Peyer's patch (tissue), 4 donors: ENCODE data around the gene ASXL3. TPM values are rescaled to one million over a fixed set of nuclear protein-coding genes. Genes with fewer than 3 reads are reported as not detected.

Experiments used
- DNase-seq, 3 donors: peaks; one replicate each; pipeline ENCODE4 v3.0.0-alpha.2; 2017 to 2019
- H3K27ac ChIP-seq, 4 donors: fragments of 200-600 bp; sonication (generic); one replicate each; pipeline ENCODE4 v1.5.1; 2016 to 2019
- H3K27me3 ChIP-seq, 2 donors: fragments of 200-600 bp; sonication (generic); one replicate each; pipeline ENCODE4 v1.5.1; 2019
- H3K36me3 ChIP-seq, 3 donors: fragments of 200-600 bp; sonication (generic); one replicate each; pipeline ENCODE4 v1.5.1; 2016 to 2019
- H3K4me1 ChIP-seq, 4 donors: fragments of 200-600 bp; sonication (generic); one replicate each; pipeline ENCODE4 v1.5.1; 2016 to 2019
- H3K4me3 ChIP-seq, 4 donors: fragments of 200-600 bp; sonication (generic); 1 replicate in 3 of 4; 2 replicates in 1 of 4; pipeline ENCODE4 v1.5.1; 2016 to 2019; ENCODE audit warnings: mild to moderate bottlenecking in 1 of 4
- H3K9me3 ChIP-seq, 4 donors: fragments of 200-600 bp; sonication (generic); one replicate each; pipeline ENCODE4 v1.5.1; 2016 to 2019; ENCODE audit warnings: mild to moderate bottlenecking in 1 of 4
- CTCF ChIP-seq, 6 experiments: fragments of 450-650 bp in 4 of 6; fragments of 200-600 bp in 2 of 6; sonication (generic) in 1 of 6; IDR thresholded peaks; one replicate each; pipeline ENCODE4 v1.5.1; 2017 to 2019; ENCODE audit warnings: antibody characterized with exemption in 6 of 6, mild to moderate bottlenecking in 3 of 6, moderate library complexity in 1 of 6
- POLR2A ChIP-seq, 2 donors: fragments of 450-650 bp; IDR thresholded peaks; one replicate each; pipeline ENCODE4 v1.5.1; 2017; ENCODE audit warnings: antibody characterized with exemption in 2 of 2, mild to moderate bottlenecking in 2 of 2, moderate library complexity in 2 of 2
- total RNA-seq, 4 donors: library from RNA; depleted of rRNA; stranded (reverse); fragments of >200 nt; gene quantifications; one replicate each; pipeline ENCODE4 v1.1.0, GENCODE V29; 2016

Gene ASXL3
- total RNA-seq, 4 donors from 2014 or later: 1.5 to 10.9 (median 3.7) TPM

- H3K27ac ChIP-seq: no peak overlapping the region
- no peaks in the 10 kb centered on the region for H3K9me3 ChIP-seq
- no peak overlapping the region for H3K4me3 ChIP-seq
- H3K4me1 ChIP-seq: no peaks in the 10 kb centered on the region
- DNase-seq: no peak
- H3K36me3 ChIP-seq: no peaks in the 10 kb centered on the region
- TF ChIP-seq CTCF (IDR thresholded peaks at IDR 0.05) (no peak), POLR2A (IDR thresholded peaks at IDR 0.05) (no peak)
- no peaks in the 10 kb centered on the region for H3K27me3 ChIP-seq
These were observed 33.6 kb downstream of the ASXL3 start for GRCh38 chr18:33611525-33612135.

GRCh38 chr18:33612632-33613031 lies 34.6 kb downstream of the ASXL3 start:
- Histone ChIP-seq H3K36me3 (no peaks in the 10 kb centered on the region), H3K4me3 (no peak overlapping the region), H3K9me3 (no peaks in the 10 kb centered on the region), H3K27me3 (no peaks in the 10 kb centered on the region), H3K27ac (no peak overlapping the region), H3K4me1 (no peaks in the 10 kb centered on the region)
- TF ChIP-seq POLR2A (IDR thresholded peaks at IDR 0.05): no peak
- no peak for TF ChIP-seq CTCF (IDR thresholded peaks at IDR 0.05)
- no peak for DNase-seq

- Histone ChIP-seq H3K36me3 (no peaks in the 10 kb centered on the region), H3K27me3 (no peaks in the 10 kb centered on the region), H3K4me1 (no peaks in the 10 kb centered on the region), H3K9me3 (no peaks in the 10 kb centered on the region), H3K4me3 (no peak overlapping the region), H3K27ac (no peak overlapping the region)
- DNase-seq: no peak
- TF ChIP-seq CTCF (IDR thresholded peaks at IDR 0.05): no peak
These were observed 38.5 kb downstream of the ASXL3 start for GRCh38 chr18:33616556-33616955.

- no peaks in the 10 kb centered on the region for H3K27me3 ChIP-seq
- DNase-seq: no peak
- no peaks in the 10 kb centered on the region for H3K36me3 ChIP-seq
- no peak overlapping the region for H3K27ac ChIP-seq
- no peak overlapping the region for H3K4me3 ChIP-seq
- H3K4me1 ChIP-seq: no peaks in the 10 kb centered on the region
- no peak for TF ChIP-seq CTCF (IDR thresholded peaks at IDR 0.05)
- TF ChIP-seq POLR2A (IDR thresholded peaks at IDR 0.05): no peak
- H3K9me3 ChIP-seq: no peaks in the 10 kb centered on the region
These were observed 49.1 kb downstream of the ASXL3 start for GRCh38 chr18:33627114-33627513.

- no peak for TF ChIP-seq POLR2A (IDR thresholded peaks at IDR 0.05)
- no peak for TF ChIP-seq CTCF (IDR thresholded peaks at IDR 0.05)
- DNase-seq: no peak
- Histone ChIP-seq H3K9me3 (no peaks in the 10 kb centered on the region), H3K27ac (no peak overlapping the region), H3K4me3 (no peak overlapping the region), H3K27me3 (no peaks in the 10 kb centered on the region), H3K36me3 (no peaks in the 10 kb centered on the region), H3K4me1 (no peaks in the 10 kb centered on the region)
These were observed 52.5 kb downstream of the ASXL3 start for GRCh38 chr18:33630476-33630875.

GRCh38 chr18:33641141-33641540 lies 63.1 kb downstream of the ASXL3 start:
- Histone ChIP-seq H3K27ac (no peak overlapping the region), H3K36me3 (no peaks in the 10 kb centered on the region), H3K27me3 (no peaks in the 10 kb centered on the region), H3K9me3 (no peaks in the 10 kb centered on the region), H3K4me3 (no peak overlapping the region), H3K4me1 (no peaks in the 10 kb centered on the region)
- no peak for TF ChIP-seq POLR2A (IDR thresholded peaks at IDR 0.05)
- TF ChIP-seq CTCF (IDR thresholded peaks at IDR 0.05): no peak
- no peak for DNase-seq
